Measurements from ENCODE around the gene CCNK.

The CCNK gene

GRCh38 chr14:99539491-99539890 lies 58.3 kb downstream of the CCNK start:
- no peak for TF ChIP-seq CTCF (IDR thresholded peaks at IDR 0.05; ENCODE audit: insufficient read depth, low read depth, low read length, missing control alignments)
- no peak for DNase-seq (ENCODE audit: low read depth)

DNA sequence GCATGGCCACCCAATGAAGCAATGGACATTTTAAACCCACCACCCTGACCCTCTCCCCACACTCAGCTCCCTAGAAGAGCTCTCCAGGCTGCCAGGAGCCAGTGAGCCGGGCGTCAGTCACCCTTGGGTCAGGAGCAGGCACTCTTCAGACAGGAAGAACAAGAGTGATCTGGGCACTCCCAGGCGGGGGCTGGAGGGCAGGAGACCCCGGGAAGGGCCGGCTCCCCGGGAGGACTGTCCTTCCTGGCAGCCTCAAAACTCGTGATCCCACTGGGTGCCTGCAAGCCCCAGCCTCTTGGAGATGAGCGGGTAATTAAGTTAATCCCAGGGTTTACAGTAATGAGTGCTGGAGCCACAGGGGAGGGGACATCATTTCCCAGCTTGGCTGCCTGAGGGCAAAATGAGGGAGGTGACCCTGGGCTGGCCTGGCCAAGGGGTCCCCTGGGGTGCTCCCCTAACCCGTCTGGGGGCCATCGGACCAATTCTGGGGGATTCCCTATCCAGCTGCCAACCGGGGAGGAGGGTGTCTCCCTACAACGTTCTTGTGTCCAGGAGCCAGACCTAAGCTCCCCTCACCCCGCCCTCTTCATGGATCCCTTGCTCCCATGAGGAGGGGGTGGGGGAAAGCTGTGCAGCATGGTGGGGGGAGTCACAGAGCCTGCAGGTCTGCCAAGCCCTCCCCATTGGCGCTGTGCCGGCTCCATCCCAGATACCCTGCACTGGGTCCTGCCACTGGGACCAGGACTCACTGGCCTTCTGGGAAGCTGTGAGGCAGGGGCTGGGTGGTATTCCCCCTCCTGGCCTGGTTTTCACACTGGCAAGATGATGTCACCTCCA lies 59.2 kb downstream of the CCNK start:
- DNase-seq (ENCODE audit: low read depth), result no peak
- no peak for TF ChIP-seq CTCF (IDR thresholded peaks at IDR 0.05; ENCODE audit: insufficient read depth, low read depth, low read length, missing control alignments)
- no peak overlapping the region for H3K4me3 ChIP-seq (ENCODE audit: low read length)

More at GRCh38 chr14:99539491-99539890, 58.3 kb downstream of the CCNK start:
- no peak overlapping the region for H3K4me3 ChIP-seq (ENCODE audit: low read length)

DNA sequence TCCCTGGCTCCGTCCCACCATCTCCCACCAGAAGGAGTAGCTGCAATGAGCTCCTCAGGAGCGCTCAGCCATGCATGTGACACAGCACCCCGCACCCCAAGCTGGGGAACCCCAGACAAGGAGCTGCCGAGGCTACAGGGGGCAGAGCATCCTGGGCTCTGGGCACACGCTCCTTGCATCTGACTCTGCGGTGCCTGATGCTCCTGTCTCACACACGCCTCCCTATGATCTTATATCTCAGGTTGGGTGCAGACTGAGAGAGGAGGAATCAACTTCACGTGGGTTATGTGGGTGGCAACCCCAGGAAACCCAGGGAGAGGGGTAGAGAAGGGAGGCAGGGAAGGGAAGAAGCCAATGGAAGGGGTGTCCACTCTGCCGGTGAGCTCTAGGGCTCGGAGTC lies 60.0 kb downstream of the CCNK start:
- no peak for DNase-seq (ENCODE audit: low read depth)
- H3K4me3 ChIP-seq (ENCODE audit: low read length), result no peak overlapping the region
- no peak for TF ChIP-seq CTCF (IDR thresholded peaks at IDR 0.05; ENCODE audit: insufficient read depth, low read depth, low read length, missing control alignments)

DNA sequence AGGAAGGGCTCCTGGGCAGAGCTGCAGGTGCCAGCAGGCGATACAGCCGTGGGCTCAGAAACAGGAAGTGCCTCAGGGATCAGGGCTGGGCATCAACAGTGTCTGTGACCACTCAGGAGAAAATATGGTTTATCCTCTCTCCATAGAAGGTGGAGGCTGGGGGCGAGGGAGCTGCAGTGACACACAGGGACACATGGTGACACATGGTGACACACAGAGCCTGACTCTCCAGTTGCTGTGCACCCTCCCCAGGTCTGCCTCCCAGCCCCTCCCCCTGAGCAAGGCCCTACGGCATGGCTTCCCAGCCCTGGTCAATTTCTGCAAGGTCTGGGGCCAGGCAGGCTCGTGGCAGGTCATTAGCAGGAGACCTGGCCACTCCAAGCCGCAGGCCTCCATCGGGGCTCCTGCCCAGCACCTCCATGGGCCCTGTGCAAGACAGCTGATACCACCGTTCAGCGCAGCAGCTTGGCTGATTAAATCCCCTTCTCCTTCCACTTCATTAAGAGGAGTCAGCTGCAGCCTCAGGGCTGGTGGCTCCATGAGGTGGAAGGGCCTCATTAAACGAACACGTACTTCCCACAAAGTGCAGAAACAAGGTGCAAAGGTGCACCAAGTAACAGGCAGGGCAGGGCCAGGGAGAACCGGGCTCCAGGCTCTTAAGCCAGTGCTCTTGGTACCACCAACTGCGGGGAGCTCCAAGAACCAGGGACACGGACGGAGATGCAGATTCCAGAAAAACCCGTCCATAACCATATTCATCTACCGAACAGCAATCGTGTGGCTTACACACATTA lies 60.7 kb downstream of the CCNK start:
- H3K4me3 ChIP-seq (ENCODE audit: low read length), result no peak overlapping the region
- DNase-seq (ENCODE audit: low read depth), result peak; percentile 16
- TF ChIP-seq CTCF (IDR thresholded peaks at IDR 0.05; ENCODE audit: insufficient read depth, low read depth, low read length, missing control alignments), result no peak

- no peak overlapping the region for H3K4me3 ChIP-seq (ENCODE audit: low read length)
- no peak for TF ChIP-seq CTCF (IDR thresholded peaks at IDR 0.05; ENCODE audit: insufficient read depth, low read depth, low read length, missing control alignments)
- no peak for DNase-seq (ENCODE audit: low read depth)
These were observed 61.4 kb downstream of the CCNK start for GRCh38 chr14:99542566-99542965.

- DNase-seq (ENCODE audit: low read depth), result no peak
- H3K4me3 ChIP-seq (ENCODE audit: low read length), result no peak overlapping the region
- TF ChIP-seq CTCF (IDR thresholded peaks at IDR 0.05; ENCODE audit: insufficient read depth, low read depth, low read length, missing control alignments), result no peak
These were observed 62.2 kb downstream of the CCNK start for GRCh38 chr14:99543370-99543769.

All from epithelial cell of esophagus (primary cell).